AG09309 (cell line): ENCODE results near the gene DDHD1.

Experiments used
- DNase-seq: peaks from one replicate; pipeline ENCODE4 v3.0.0-alpha.2; 2010; ENCODE audit warnings: low read depth
- H3K4me3 ChIP-seq: 2 replicates; pipeline ENCODE4 v1.5.1; 2011; ENCODE audit warnings: mild to moderate bottlenecking, low read depth, low read length, moderate library complexity; ENCODE audit not compliant: control insufficient read depth
- CTCF ChIP-seq: IDR thresholded peaks from 2 replicates; pipeline ENCODE4 v1.5.1; 2011; ENCODE audit warnings: mild to moderate bottlenecking, low read depth, low read length, inconsistent platforms; ENCODE audit not compliant: insufficient read depth, control insufficient read depth; ENCODE audit errors: missing control alignments

DDHD1 gene

DNA sequence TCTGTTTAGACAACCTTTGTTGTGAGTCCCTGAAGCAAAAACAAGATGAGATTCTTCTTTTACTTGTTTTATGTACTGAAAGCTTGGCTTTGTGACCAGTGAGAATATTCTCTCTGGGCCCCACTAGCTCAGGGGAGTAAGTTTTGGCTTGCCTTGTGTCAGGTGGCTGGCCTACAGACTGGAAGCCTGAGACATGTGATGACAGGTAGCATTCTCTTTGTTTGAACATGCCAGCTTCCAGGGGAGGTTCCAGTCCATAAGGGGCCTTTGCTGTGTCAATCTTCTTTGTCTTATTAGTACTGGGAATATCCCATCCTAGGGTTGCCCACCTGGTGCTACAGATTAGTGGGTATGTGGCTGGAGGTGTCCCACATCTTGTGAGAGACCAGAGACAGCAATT, 136.2 kb downstream of the DDHD1 start:
- H3K4me3 ChIP-seq, result no peak overlapping the region
- TF ChIP-seq CTCF, result no peak
- no peak for DNase-seq

DNA sequence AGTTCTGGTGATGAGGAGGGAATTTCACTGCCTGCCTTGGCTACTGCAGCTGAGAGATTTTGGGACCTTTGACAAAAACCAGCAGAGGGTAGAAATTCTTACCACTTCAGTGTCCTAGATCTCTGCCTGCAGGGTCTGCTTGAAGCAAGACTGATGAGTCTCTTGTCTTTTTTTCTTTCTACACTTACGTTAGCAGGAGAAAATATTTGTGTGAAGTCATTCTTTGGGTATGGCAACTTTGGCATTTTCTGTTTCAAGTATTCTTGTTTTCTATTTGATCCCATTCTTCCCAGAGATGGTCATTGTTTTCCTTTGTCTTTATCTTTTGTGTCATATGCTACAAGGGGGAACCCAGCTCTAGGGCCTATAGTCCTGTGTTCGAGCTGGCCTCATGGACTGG, 136.6 kb downstream of the DDHD1 start:
- no peak for DNase-seq
- TF ChIP-seq CTCF, result no peak

GRCh38 chr14:53011053-53011462, 142.1 kb downstream of the DDHD1 start:
- peak; percentile 97 for DNase-seq
- H3K4me3 ChIP-seq, result no peak overlapping the region; the same call in 1 of the 2 replicates
- TF ChIP-seq CTCF, result no peak

More for the DNA sequence above, 136.6 kb downstream of the DDHD1 start:
- no peak overlapping the region for H3K4me3 ChIP-seq

- DNase-seq, result no peak
- no peak for TF ChIP-seq CTCF
- no peak overlapping the region for H3K4me3 ChIP-seq
Measured at GRCh38 chr14:53010193-53011040, 142.7 kb downstream of the DDHD1 start.

GRCh38 chr14:53006931-53007562, 146.1 kb downstream of the DDHD1 start:
- TF ChIP-seq CTCF, result no peak
- no peak for DNase-seq
- no peak overlapping the region for H3K4me3 ChIP-seq

DNA sequence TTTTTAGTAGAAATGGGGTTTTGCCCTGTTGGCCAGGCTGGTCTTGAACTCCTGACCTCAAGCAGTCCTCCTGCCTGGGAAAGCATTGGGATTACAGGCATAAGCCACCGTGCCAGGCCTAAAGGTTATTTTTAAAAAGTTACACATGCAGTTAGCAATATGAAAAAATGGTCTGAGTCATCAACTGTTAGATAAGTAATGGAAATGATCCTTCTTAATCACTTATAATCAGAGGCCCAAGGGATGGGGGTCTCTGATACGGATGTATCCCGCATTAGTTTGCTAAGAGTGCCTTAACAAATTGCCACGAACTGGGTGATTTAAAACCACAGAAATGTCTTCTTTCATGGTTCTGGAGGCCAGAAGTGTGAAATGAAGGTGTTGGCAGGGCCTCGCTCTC, 148.1 kb downstream of the DDHD1 start:
- no peak for DNase-seq
- no peak overlapping the region for H3K4me3 ChIP-seq
- no peak for TF ChIP-seq CTCF
